ENCODE data around the gene ICOSLG.
"Not testable (repeated sequence)": the region's sequence is repeated elsewhere in the genome, so short reads cannot be mapped to it uniquely, and the experiment has no call there.

GRCh38 chr21:44228109-44228508, 12.6 kb downstream of the ICOSLG start:
- not testable (repeated sequence) for TF ChIP-seq CTCF (IDR thresholded peaks at IDR 0.05; ENCODE audit: borderline replicate concordance, extremely low read depth, low read length, poor library complexity, severe bottlenecking); EZH2 (IDR thresholded peaks at IDR 0.05; ENCODE audit: borderline replicate concordance, low read depth, low read length, severe bottlenecking)

All from DND-41 (cell line).